ENCODE results near the gene HSPB9.

GRCh38 chr17:42097691-42098631 lies 24.6 kb upstream of the HSPB9 start, which contains the start of gene ZNF385C:
- TF ChIP-seq CTCF (IDR thresholded peaks at IDR 0.05) (no peak), POLR2AphosphoS5 (IDR thresholded peaks at IDR 0.05) (no peak), POLR2A (IDR thresholded peaks at IDR 0.05) (no peak)
